Embryonic facial prominence (tissue), 1 donor: Measurements from ENCODE around the gene ATN1.

Source experiments
- DNase-seq: peaks from one replicate; pipeline ENCODE4 v3.0.0-alpha.2; 2016; ENCODE audit errors: extremely low spot score

ATN1 gene

GRCh38 chr12:6957741-6958608 is 30.2 kb downstream of the ATN1 start:
- DNase-seq = no peak

GRCh38 chr12:6958609-6959057 is 30.9 kb downstream of the ATN1 start:
- no peak for DNase-seq

GRCh38 chr12:6959058-6959804 is 31.5 kb downstream of the ATN1 start:
- DNase-seq = no peak

- DNase-seq = no peak
Measured at GRCh38 chr12:6959805-6960592, 32.2 kb downstream of the ATN1 start.

GRCh38 chr12:6960593-6961277 is 33.0 kb downstream of the ATN1 start:
- no peak for DNase-seq

- DNase-seq = no peak
Measured at GRCh38 chr12:6961278-6961694, 33.5 kb downstream of the ATN1 start.

GRCh38 chr12:6961695-6962284 is 34.0 kb downstream of the ATN1 start:
- no peak for DNase-seq

GRCh38 chr12:6962285-6963015 is 34.7 kb downstream of the ATN1 start:
- no peak for DNase-seq

GRCh38 chr12:6963016-6963731 is 35.4 kb downstream of the ATN1 start:
- DNase-seq = no peak

- DNase-seq = no peak
Measured at GRCh38 chr12:6963791-6964413, 36.1 kb downstream of the ATN1 start.

GRCh38 chr12:6964605-6965025 is 36.9 kb downstream of the ATN1 start:
- no peak for DNase-seq

- DNase-seq = peak; percentile 65
Measured at GRCh38 chr12:6965026-6965661, 37.4 kb downstream of the ATN1 start.

- no peak for DNase-seq
Measured at GRCh38 chr12:6965714-6966113, 38.0 kb downstream of the ATN1 start.

GRCh38 chr12:6966351-6966750 is 38.6 kb downstream of the ATN1 start:
- DNase-seq = no peak

GRCh38 chr12:6967651-6968100 is 39.9 kb downstream of the ATN1 start:
- no peak for DNase-seq

- no peak for DNase-seq
Measured at GRCh38 chr12:6968426-6968825, 40.7 kb downstream of the ATN1 start.

GRCh38 chr12:6970096-6970527 is 42.4 kb downstream of the ATN1 start:
- DNase-seq = no peak

GRCh38 chr12:6974180-6974579 is 46.4 kb downstream of the ATN1 start:
- no peak for DNase-seq
